Body of pancreas (tissue), 4 donors: ENCODE results near the gene RB1.

Experiments used
- CTCF ChIP-seq, 7 experiments: fragments of 450-650 bp in 4 of 7; fragments of 200-600 bp in 3 of 7; sonication (generic) in 3 of 7; IDR thresholded peaks; one replicate each; pipeline ENCODE4 v1.5.1; 2016 to 2019; ENCODE audit warnings: antibody characterized with exemption in 7 of 7
- POLR2A ChIP-seq, 3 donors: fragments of 450-650 bp; IDR thresholded peaks; one replicate each; pipeline ENCODE4 v1.6.1; 2016; ENCODE audit warnings: antibody characterized with exemption in 3 of 3, mild to moderate bottlenecking in 2 of 3

GRCh38 chr13:48294653-48295052 lies 8.9 kb upstream of the RB1 start:
- TF ChIP-seq CTCF (IDR thresholded peaks at IDR 0.05) (no peak), POLR2A (IDR thresholded peaks at IDR 0.05) (no peak)
